Measurements from ENCODE around the gene AGAP3. TPM values are rescaled to one million over a fixed set of nuclear protein-coding genes. Genes with fewer than 3 reads are reported as not detected.

AGAP3 gene
- polyA plus RNA-seq, 1 of the 3 experiments (the other 2 are of a cell fraction) = 126 TPM

GRCh38 chr7:151137791-151138152 is 51.5 kb downstream of the AGAP3 start:
- H3K4me2 ChIP-seq = no peak overlapping the region
- WGBS (ENCODE audit: low lambda C conversion rate) = 96% methylated on average over 8 of the region's 11 CpGs
- H4K20me1 ChIP-seq (ENCODE audit: insufficient read depth) = no peaks in the 10 kb centered on the region
- no peaks in the 10 kb centered on the region for H3K27me3 ChIP-seq (ENCODE audit: insufficient read depth)
- POLR2A ChIA-PET = no interaction called here
- no peak overlapping the region for H3K9ac ChIP-seq
- H3K4me1 ChIP-seq (ENCODE audit: control insufficient read depth in 1 of 2, insufficient read depth in 2 of 2, low read depth in 1 of 2, low read length in 1 of 2) = peaks cover 0 to 17% of the 10 kb centered on the region in 2 experiments; a peak in 1 of 4 replicates
- no peak for DNase-seq
- H3K9me3 ChIP-seq = no peaks in the 10 kb centered on the region
- H2AFZ ChIP-seq (ENCODE audit: low read depth) = no peak overlapping the region
- no peak for TF ChIP-seq POLR2AphosphoS5 (IDR thresholded peaks at IDR 0.05; ENCODE audit: low read depth, low read length)
- TF ChIP-seq YY1 (IDR thresholded peaks at IDR 0.05; ENCODE audit: low read depth) = no peak
- no peak for TF ChIP-seq TEAD4 (IDR thresholded peaks at IDR 0.05; ENCODE audit: borderline replicate concordance, insufficient read depth)
- TF ChIP-seq MXI1 (IDR thresholded peaks at IDR 0.05; ENCODE audit: low read depth, low read length) = no peak
- no peak for TF ChIP-seq EP300 (IDR thresholded peaks at IDR 0.05; ENCODE audit: borderline replicate concordance in 1 of 2, low read depth in 1 of 2, low read length in 1 of 2)
- TF ChIP-seq SIN3A (IDR thresholded peaks at IDR 0.05; ENCODE audit: borderline replicate concordance, low read depth, low read length) = no peak
- no peak for TF ChIP-seq MEF2A (IDR thresholded peaks at IDR 0.05; ENCODE audit: borderline replicate concordance, low read depth)
- no peak for TF ChIP-seq REST (IDR thresholded peaks at IDR 0.05; ENCODE audit: low read depth, low read length)
- H3K79me2 ChIP-seq (ENCODE audit: insufficient read depth) = no peaks in the 10 kb centered on the region
- CTCF ChIA-PET = interaction anchor here (0.9 to 10.0 kb wide), 7 partner anchors 10 to 107 kb away, joined by 3 to 73 read pairs (median 10); partner anchors contain the start of gene GBX1
- no peak overlapping the region for H3K27ac ChIP-seq (ENCODE audit: low read depth in 2 of 2, low read length in 1 of 2)
- H3K9me2 ChIP-seq = no peaks in the 10 kb centered on the region
- H3F3A ChIP-seq (replicated peaks; ENCODE audit: insufficient read depth) = no peaks in the 10 kb centered on the region
- H3K36me3 ChIP-seq (replicated peaks in 1 of 2; ENCODE audit: control insufficient read depth in 1 of 2, insufficient read depth in 2 of 2, low read length in 1 of 2) = peaks cover 9 to 93% of the 10 kb centered on the region in 2 experiments
- H3K4me3 ChIP-seq (ENCODE audit: low read depth in 2 of 2, low read length in 1 of 2) = no peak overlapping the region

DNA sequence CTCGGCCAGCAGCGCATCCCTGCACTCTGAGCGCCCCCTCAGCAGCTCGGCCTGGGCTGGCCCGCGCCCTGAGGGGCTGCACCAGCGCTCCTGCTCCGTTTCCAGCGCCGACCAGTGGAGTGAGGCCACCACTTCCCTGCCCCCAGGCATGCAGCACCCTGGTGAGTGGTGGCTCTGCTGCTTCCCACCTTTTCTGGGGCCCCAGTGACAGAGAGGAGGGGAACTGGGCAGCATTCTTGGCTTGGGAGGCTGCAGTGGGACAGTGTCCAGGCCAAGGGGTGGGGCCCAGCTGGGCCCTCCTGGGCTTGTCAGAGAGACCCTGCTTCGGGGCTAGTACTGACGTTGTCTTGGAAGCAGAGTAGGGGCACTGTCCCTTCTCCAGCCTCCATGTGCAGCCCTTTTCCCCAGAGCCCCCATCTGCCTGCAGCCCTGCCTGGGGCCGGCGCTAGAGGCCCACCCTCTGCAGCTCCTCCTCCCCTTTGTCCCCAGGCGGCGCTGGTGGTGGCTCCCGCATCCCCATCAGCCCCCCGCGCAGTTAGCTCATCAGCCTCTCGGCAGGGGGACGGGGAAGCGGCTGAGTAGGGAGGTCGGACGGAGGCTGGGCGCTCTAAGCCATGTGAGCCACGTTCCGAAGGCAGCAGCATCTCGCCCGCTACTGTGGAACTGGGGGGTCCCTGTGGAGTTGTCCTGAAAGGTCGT is 52.0 kb downstream of the AGAP3 start:
- Histone ChIP-seq H4K20me1 (ENCODE audit: insufficient read depth) (no peaks in the 10 kb centered on the region), H3K4me3 (ENCODE audit: low read depth in 2 of 2, low read length in 1 of 2) (no peak overlapping the region), H3K36me3 (replicated peaks in 1 of 2; ENCODE audit: control insufficient read depth in 1 of 2, insufficient read depth in 2 of 2, low read length in 1 of 2) (peaks cover 11 to 93% of the 10 kb centered on the region in 2 experiments), H3K4me2 (no peak overlapping the region), H2AFZ (ENCODE audit: low read depth) (no peak overlapping the region), H3K79me2 (ENCODE audit: insufficient read depth) (no peaks in the 10 kb centered on the region), H3K9me2 (no peaks in the 10 kb centered on the region), H3K27me3 (ENCODE audit: insufficient read depth) (no peaks in the 10 kb centered on the region), H3K4me1 (ENCODE audit: control insufficient read depth in 1 of 2, insufficient read depth in 2 of 2, low read depth in 1 of 2, low read length in 1 of 2) (peaks cover 0 to 14% of the 10 kb centered on the region in 2 experiments; a peak in 1 of 4 replicates), H3F3A (replicated peaks; ENCODE audit: insufficient read depth) (no peaks in the 10 kb centered on the region), H3K9me3 (no peaks in the 10 kb centered on the region), H3K9ac (no peak overlapping the region), H3K27ac (ENCODE audit: low read depth in 2 of 2, low read length in 1 of 2) (no peak overlapping the region; a peak in 1 of 4 replicates)
- DNase-seq = peak; percentile 63
- ChIA-PET CTCF (interaction anchor here (0.9 to 10.0 kb wide), 8 partner anchors 10 to 106 kb away, joined by 3 to 73 read pairs (median 11); partner anchors contain the start of gene GBX1), POLR2A (no interaction called here)
- 96% methylated on average over 19 of the region's 30 CpGs for WGBS (ENCODE audit: low lambda C conversion rate)
- TF ChIP-seq USF1 (IDR thresholded peaks at IDR 0.05; ENCODE audit: borderline replicate concordance, low read depth) (no peak), RCOR1 (IDR thresholded peaks at IDR 0.05; ENCODE audit: low read length) (no peak), SIN3A (IDR thresholded peaks at IDR 0.05; ENCODE audit: borderline replicate concordance, low read depth, low read length) (no peak), MEF2A (IDR thresholded peaks at IDR 0.05; ENCODE audit: borderline replicate concordance, low read depth) (no peak), FOSL2 (IDR thresholded peaks at IDR 0.05; ENCODE audit: borderline replicate concordance, low read depth) (no peak), MXI1 (IDR thresholded peaks at IDR 0.05; ENCODE audit: low read depth, low read length) (no peak), ELF1 (IDR thresholded peaks at IDR 0.05) (no peak)

All from SK-N-SH (cell line).